Measurements from ENCODE around the gene SMIM45.

SMIM45 gene

GRCh38 chr22:41975299-41976069 is 23.5 kb downstream of the SMIM45 start:
- H3K4me3 ChIP-seq (ENCODE audit: low read length), result no peak overlapping the region
- DNase-seq (ENCODE audit: low read depth), result no peak
- no peak for TF ChIP-seq CTCF (IDR thresholded peaks at IDR 0.05; ENCODE audit: insufficient read depth, low read depth, low read length, missing control alignments)

- TF ChIP-seq CTCF (IDR thresholded peaks at IDR 0.05; ENCODE audit: insufficient read depth, low read depth, low read length, missing control alignments), result no peak
- no peak overlapping the region for H3K4me3 ChIP-seq (ENCODE audit: low read length)
These were observed 24.3 kb downstream of the SMIM45 start for GRCh38 chr22:41976070-41976901.

GRCh38 chr22:41976961-41977566 is 25.1 kb downstream of the SMIM45 start:
- TF ChIP-seq CTCF (IDR thresholded peaks at IDR 0.05; ENCODE audit: insufficient read depth, low read depth, low read length, missing control alignments), result no peak
- H3K4me3 ChIP-seq (ENCODE audit: low read length), result no peak overlapping the region
- no peak for DNase-seq (ENCODE audit: low read depth)

More at GRCh38 chr22:41976070-41976901, 24.3 kb downstream of the SMIM45 start:
- peak; percentile 26 for DNase-seq (ENCODE audit: low read depth)

GRCh38 chr22:41978732-41979131 is 26.8 kb downstream of the SMIM45 start:
- H3K4me3 ChIP-seq (ENCODE audit: low read length), result no peak overlapping the region
- TF ChIP-seq CTCF (IDR thresholded peaks at IDR 0.05; ENCODE audit: insufficient read depth, low read depth, low read length, missing control alignments), result no peak
- DNase-seq (ENCODE audit: low read depth), result no peak

GRCh38 chr22:41979423-41980250 is 27.7 kb downstream of the SMIM45 start:
- no peak overlapping the region for H3K4me3 ChIP-seq (ENCODE audit: low read length)
- DNase-seq (ENCODE audit: low read depth), result no peak
- TF ChIP-seq CTCF (IDR thresholded peaks at IDR 0.05; ENCODE audit: insufficient read depth, low read depth, low read length, missing control alignments), result no peak

- H3K4me3 ChIP-seq (ENCODE audit: low read length), result no peak overlapping the region
- no peak for DNase-seq (ENCODE audit: low read depth)
- no peak for TF ChIP-seq CTCF (IDR thresholded peaks at IDR 0.05; ENCODE audit: insufficient read depth, low read depth, low read length, missing control alignments)
These were observed 30.9 kb downstream of the SMIM45 start for GRCh38 chr22:41982865-41983264.

Data from epithelial cell of esophagus (primary cell).